SK-N-MC (cell line): ENCODE results near the gene FOS.

ENCODE experiments used
- EZH2 ChIP-seq: fragments of 200-600 bp; sonication (generic); IDR thresholded peaks from one replicate; pipeline ENCODE4 v1.6.1; 2017; ENCODE audit warnings: antibody characterized with exemption
- POLR2AphosphoS5 ChIP-seq: IDR thresholded peaks from 2 replicates; pipeline ENCODE4 v1.6.1; 2012; ENCODE audit warnings: mild to moderate bottlenecking, low read depth, low read length, borderline replicate concordance

DNA sequence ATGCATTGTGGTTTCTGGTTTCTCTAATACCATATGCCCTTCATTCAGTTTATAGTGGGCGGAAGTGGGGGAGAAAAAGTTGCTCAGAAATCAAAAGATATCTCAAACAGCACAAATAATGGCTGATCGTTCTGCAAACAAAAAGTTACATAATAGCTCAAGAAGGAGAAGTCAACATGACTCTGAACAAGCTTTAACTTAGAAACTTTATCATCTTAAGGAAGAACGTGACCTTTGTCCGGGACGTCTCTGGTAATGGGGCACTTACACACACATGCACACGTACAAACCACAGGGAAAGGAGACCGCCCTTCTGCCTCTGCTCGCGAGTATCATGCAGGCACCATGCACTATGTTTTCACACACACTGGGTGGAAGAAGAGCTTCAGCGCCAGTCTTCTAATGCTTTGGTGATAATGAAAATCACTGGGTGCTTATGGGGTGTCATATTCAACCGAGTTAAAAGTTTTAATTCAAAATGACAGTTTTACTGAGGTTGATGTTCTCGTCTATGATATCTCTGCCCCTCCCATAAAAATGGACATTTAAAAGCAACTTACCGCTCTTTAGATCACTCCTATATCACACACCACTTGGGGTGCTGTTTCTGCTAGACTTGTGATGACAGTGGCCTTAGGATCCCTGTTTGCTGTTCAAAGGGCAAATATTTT is 4.7 kb downstream of the FOS start:
- no peak for TF ChIP-seq EZH2
- no peak; the same call in 1 of the 2 replicates for TF ChIP-seq POLR2AphosphoS5
